Glutamatergic neuron (in vitro differentiated cells): ENCODE results near the gene BRSK2. TPM values are rescaled to one million over a fixed set of nuclear protein-coding genes. Genes with fewer than 3 reads are reported as not detected.

Source experiments
- DNase-seq: peaks from one replicate; pipeline ENCODE4 v3.0.0; 2022
- H3K27ac Mint-ChIP-seq: one replicate; pipeline ENCODE4 v1.8.0; 2020; ENCODE audit warnings: mild to moderate bottlenecking, mixed read lengths, inconsistent platforms; ENCODE audit not compliant: unreplicated experiment
- H3K27me3 Mint-ChIP-seq: one replicate; pipeline ENCODE4 v1.8.0; 2020; ENCODE audit warnings: mild to moderate bottlenecking, moderate library complexity, mixed read lengths, inconsistent platforms; ENCODE audit not compliant: unreplicated experiment
- H3K36me3 Mint-ChIP-seq: one replicate; pipeline ENCODE4 v1.8.0; 2020; ENCODE audit warnings: mild to moderate bottlenecking, mixed read lengths, inconsistent platforms; ENCODE audit not compliant: unreplicated experiment
- H3K4me1 Mint-ChIP-seq: one replicate; pipeline ENCODE4 v1.8.0; 2020; ENCODE audit warnings: mild to moderate bottlenecking, low read depth, mixed read lengths, inconsistent platforms; ENCODE audit not compliant: unreplicated experiment
- H3K4me3 Mint-ChIP-seq: one replicate; pipeline ENCODE4 v1.8.0; 2020; ENCODE audit warnings: mild to moderate bottlenecking, mixed read lengths, inconsistent platforms; ENCODE audit not compliant: unreplicated experiment
- H3K9me3 Mint-ChIP-seq: one replicate; pipeline ENCODE4 v1.8.0; 2020; ENCODE audit warnings: mild to moderate bottlenecking, moderate library complexity, mixed read lengths, inconsistent platforms; ENCODE audit not compliant: unreplicated experiment
- CTCF ChIP-seq: fragments of 200-600 bp; sonication (generic); IDR thresholded peaks from one replicate; pipeline ENCODE4 v1.5.0; 2021; ENCODE audit not compliant: partially characterized antibody, unreplicated experiment
- total RNA-seq: library from RNA; stranded (reverse); fragmentation: NEBNext Ultra II Directional; extraction: Animal tissue kit (Norgen Biotek cat#: 25700); gene quantifications from one replicate; pipeline ENCODE4 v1.2.1, GENCODE V29; 2021; ENCODE audit not compliant: unreplicated experiment

The BRSK2 gene
- total RNA-seq, 1 donor from 2014 or later = 207 TPM

GRCh38 chr11:1389103-1389931, 417 bp upstream of the BRSK2 start:
- Mint-ChIP-seq H3K27ac (peak overlapping the region; percentile 73), H3K27me3 (peaks cover 18% of the 10 kb centered on the region), H3K4me1 (peaks cover 6% of the 10 kb centered on the region)

GRCh38 chr11:1390569-1391164, 933 bp downstream of the BRSK2 start:
- peak; percentile 85 for DNase-seq
- Mint-ChIP-seq H3K36me3 (no peaks in the 10 kb centered on the region), H3K4me1 (peaks cover 6% of the 10 kb centered on the region), H3K4me3 (peak overlapping the region; percentile 90), H3K9me3 (peaks cover 13% of the 10 kb centered on the region), H3K27me3 (peaks cover 15% of the 10 kb centered on the region), H3K27ac (peak overlapping the region; percentile 97)
- no peak for TF ChIP-seq CTCF

More at GRCh38 chr11:1389103-1389931, 417 bp upstream of the BRSK2 start:
- Mint-ChIP-seq H3K4me3 (peak overlapping the region; percentile 81), H3K9me3 (peaks cover 13% of the 10 kb centered on the region), H3K36me3 (no peaks in the 10 kb centered on the region)
- peak; percentile 99 for DNase-seq
- TF ChIP-seq CTCF = no peak

- H3K36me3 Mint-ChIP-seq = no peaks in the 10 kb centered on the region
- peak; percentile 83 for DNase-seq
- peak overlapping the region; percentile 97 for H3K27ac Mint-ChIP-seq
- peaks cover 8% of the 10 kb centered on the region for H3K4me1 Mint-ChIP-seq
- peak overlapping the region; percentile 90 for H3K4me3 Mint-ChIP-seq
- H3K27me3 Mint-ChIP-seq = peaks cover 16% of the 10 kb centered on the region
- peaks cover 14% of the 10 kb centered on the region for H3K9me3 Mint-ChIP-seq
- TF ChIP-seq CTCF = no peak
These were observed 1.7 kb downstream of the BRSK2 start for GRCh38 chr11:1391165-1392075.

GRCh38 chr11:1392111-1392510, 2.4 kb downstream of the BRSK2 start:
- no peaks in the 10 kb centered on the region for H3K36me3 Mint-ChIP-seq
- peak overlapping the region; percentile 97 for H3K27ac Mint-ChIP-seq
- no peak for TF ChIP-seq CTCF
- peaks cover 13% of the 10 kb centered on the region for H3K9me3 Mint-ChIP-seq
- peaks cover 8% of the 10 kb centered on the region for H3K4me1 Mint-ChIP-seq
- H3K27me3 Mint-ChIP-seq = peaks cover 14% of the 10 kb centered on the region
- no peak for DNase-seq
- H3K4me3 Mint-ChIP-seq = peak overlapping the region; percentile 90
